D341Med (cell line): ENCODE results near the gene TNFSF9.
"Not testable (repeated sequence)": the region's sequence is repeated elsewhere in the genome, so short reads cannot be mapped to it uniquely, and the experiment has no call there.

Experiments
- DNase-seq: peaks from one replicate; pipeline ENCODE4 v3.0.0; 2012; ENCODE audit warnings: low spot score

Gene TNFSF9

GRCh38 chr19:6572217-6572616 is 41.4 kb downstream of the TNFSF9 start:
- DNase-seq, result no peak

DNA sequence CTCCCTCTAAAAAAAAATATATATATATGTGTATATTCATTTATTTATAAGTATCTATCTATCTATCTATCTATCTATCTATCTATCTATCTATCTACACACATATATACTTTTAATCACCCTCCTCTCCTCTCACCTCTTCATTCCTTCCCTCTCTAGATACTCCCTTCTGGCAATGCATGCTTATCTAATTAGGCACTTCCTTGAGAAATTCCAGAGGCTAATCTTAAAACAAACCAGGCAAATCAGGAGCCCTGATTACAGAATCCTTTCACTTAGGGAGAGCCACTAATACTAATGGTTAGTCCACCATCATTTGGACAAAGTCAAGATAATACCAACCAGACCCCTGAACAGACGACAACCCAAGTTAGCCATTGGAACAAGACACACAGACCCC is 42.5 kb downstream of the TNFSF9 start:
- DNase-seq, result no peak

DNA sequence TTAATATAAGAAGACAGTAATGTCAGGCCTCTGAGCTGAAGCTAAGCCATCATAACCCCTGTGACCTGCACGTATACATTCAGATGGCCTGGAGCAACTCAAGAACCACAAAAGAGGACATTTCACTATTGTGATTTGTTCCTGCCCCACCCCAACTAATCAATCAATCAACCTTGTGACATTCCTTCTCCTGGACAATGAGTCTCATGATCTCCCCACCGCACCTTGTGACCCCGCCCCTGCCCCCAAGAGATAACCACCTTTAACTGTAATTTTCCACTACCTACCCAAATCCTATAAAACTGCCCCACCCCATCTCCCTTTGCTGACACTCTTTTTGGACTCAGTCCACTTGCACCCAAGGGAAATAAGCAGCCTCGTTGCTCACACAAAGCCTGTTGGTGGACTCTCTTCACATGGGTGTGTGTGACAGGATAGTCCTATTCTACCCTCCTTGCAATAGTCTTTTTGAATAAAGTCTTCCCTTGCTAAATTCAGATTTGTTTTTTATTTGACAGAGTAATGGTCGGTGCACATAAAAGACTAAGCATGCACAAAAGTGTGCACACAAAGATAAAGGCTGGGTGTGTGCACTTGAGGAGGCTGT is 46.1 kb downstream of the TNFSF9 start:
- no peak for DNase-seq

GRCh38 chr19:6577476-6578125 is 46.8 kb downstream of the TNFSF9 start:
- DNase-seq, result peak; percentile 62

GRCh38 chr19:6579450-6580178 is 48.8 kb downstream of the TNFSF9 start:
- no peak for DNase-seq

DNA sequence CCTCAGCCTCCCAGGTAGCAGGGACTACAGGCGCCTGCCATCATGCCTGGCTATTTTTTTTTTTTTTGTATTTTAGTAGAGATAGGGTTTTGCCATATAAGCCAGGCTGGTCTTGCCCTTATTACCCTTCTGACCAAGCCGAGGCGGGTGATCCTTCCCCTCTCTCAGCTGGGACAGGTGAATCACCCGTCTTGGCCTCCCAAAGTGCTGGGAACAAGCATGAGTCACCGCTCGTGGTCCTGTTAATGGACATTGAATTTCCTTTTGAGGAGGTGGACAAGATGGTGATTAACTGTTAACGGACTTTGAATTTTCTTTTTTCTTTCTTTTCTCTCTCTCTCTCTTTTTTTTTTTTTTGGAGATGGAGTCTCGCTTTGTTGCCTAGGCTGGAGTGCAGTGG is 49.5 kb downstream of the TNFSF9 start:
- no peak for DNase-seq

GRCh38 chr19:6582515-6583484 is 52.0 kb downstream of the TNFSF9 start:
- not testable (repeated sequence) for DNase-seq
